NCI-H526 (cell line): Measurements from ENCODE around the gene CALD1.

Experiments used
- DNase-seq, 2 experiments: peaks; one replicate each; lab custom pipeline; 2025; lab: John Stamatoyannopoulos, UW

Gene CALD1

GRCh38 chr7:134896073-134896472 is 116.6 kb downstream of the CALD1 start:
- DNase-seq = no peak

GRCh38 chr7:134897936-134898335 is 118.5 kb downstream of the CALD1 start:
- no peak for DNase-seq

- no peak for DNase-seq
Observed at GRCh38 chr7:134899729-134900128, 120.3 kb downstream of the CALD1 start.

GRCh38 chr7:134900166-134900982 is 120.9 kb downstream of the CALD1 start:
- peak in 1 of 2 experiments; percentile 53 for DNase-seq

GRCh38 chr7:134901389-134902020 is 122.1 kb downstream of the CALD1 start:
- DNase-seq = peak in 1 of 2 experiments; percentile 16

GRCh38 chr7:134902058-134902457 is 122.6 kb downstream of the CALD1 start:
- no peak for DNase-seq

- DNase-seq = no peak
Observed at GRCh38 chr7:134903073-134903790, 123.8 kb downstream of the CALD1 start.

- DNase-seq = no peak
Observed at GRCh38 chr7:134905375-134905774, 125.9 kb downstream of the CALD1 start.

- no peak for DNase-seq
Observed at GRCh38 chr7:134907000-134907399, 127.6 kb downstream of the CALD1 start.

- DNase-seq = no peak
Observed at GRCh38 chr7:134907639-134908038, 128.2 kb downstream of the CALD1 start.

- DNase-seq = no peak
Observed at GRCh38 chr7:134908289-134908688, 128.9 kb downstream of the CALD1 start.

GRCh38 chr7:134910214-134910890 is 130.9 kb downstream of the CALD1 start:
- DNase-seq = peak in 1 of 2 experiments; percentile 36

GRCh38 chr7:134910968-134911367 is 131.5 kb downstream of the CALD1 start:
- no peak for DNase-seq

GRCh38 chr7:134916171-134916883 is 136.9 kb downstream of the CALD1 start:
- no peak for DNase-seq

GRCh38 chr7:134919240-134919641 is 139.8 kb downstream of the CALD1 start:
- DNase-seq = no peak

GRCh38 chr7:134920026-134920753 is 140.8 kb downstream of the CALD1 start:
- DNase-seq = no peak

- DNase-seq = no peak
Observed at GRCh38 chr7:134922720-134923704, 143.6 kb downstream of the CALD1 start.

GRCh38 chr7:134925766-134926165 is 146.3 kb downstream of the CALD1 start:
- DNase-seq = no peak

GRCh38 chr7:134926396-134926795 is 147.0 kb downstream of the CALD1 start:
- DNase-seq = no peak

GRCh38 chr7:134927076-134927475 is 147.6 kb downstream of the CALD1 start:
- no peak for DNase-seq
